ENCODE measurements around the gene PHAF1. TPM values are rescaled to one million over a fixed set of nuclear protein-coding genes. Genes with fewer than 3 reads are reported as not detected.

Gene PHAF1
- total RNA-seq, 1 experiment from 2014 or later: 15.4 TPM

DNA sequence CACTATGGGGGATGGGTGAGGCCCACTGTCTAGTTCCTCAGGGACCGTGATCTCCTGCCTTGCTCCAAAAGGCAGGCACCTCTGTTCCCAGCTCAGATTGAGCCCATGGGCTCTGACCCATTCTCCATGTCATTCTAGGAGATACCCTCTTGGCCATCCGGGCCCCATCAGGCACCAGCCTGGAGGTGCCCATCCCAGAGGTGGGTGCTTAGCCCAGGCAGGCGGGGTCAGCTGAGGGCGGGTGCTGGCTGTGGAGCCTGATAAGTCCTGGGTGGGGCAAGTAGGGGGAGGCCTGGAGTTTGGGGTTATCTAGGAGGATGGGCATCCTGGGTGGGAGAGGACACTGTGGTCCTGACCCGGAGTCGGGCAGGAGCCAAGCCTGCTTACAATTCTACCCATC, 84.5 kb downstream of the PHAF1 start:
- no peak for DNase-seq (ENCODE audit: low spot score)

DNA sequence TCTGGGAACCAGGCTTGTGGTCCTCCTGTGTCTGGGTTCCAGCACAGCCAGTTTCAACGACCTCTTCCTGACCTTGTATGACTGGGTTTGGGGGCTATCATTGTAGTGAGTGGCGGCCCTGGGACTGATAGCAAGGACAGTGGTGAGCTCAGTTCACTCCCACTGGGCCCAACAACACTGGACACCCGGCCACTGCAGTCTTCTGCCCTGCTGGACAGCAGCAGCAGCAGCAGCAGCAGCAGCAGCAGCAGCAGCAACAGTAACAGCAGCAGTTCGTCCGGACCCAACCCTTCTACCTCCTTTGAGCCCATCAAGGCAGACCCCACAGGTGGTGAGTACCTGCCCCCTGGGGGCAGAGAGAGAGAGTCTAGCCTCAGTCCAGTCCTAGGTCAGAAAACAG, 85.9 kb downstream of the PHAF1 start:
- DNase-seq (ENCODE audit: low spot score): no peak

GRCh38 chr16:67196881-67197280, 87.1 kb downstream of the PHAF1 start:
- no peak for DNase-seq (ENCODE audit: low spot score)

GRCh38 chr16:67197704-67198103, 88.0 kb downstream of the PHAF1 start:
- DNase-seq (ENCODE audit: low spot score): no peak

Other genes with a start within 250 kb of the PHAF1 start
- gene PDP2, start 229.4 kb upstream of the PHAF1 start, total RNA-seq (2014; rRNA removed; shearing (Covaris generic)): 2.8 and 5.3 TPM in 2 replicates
- not detected in 2 replicates for gene CDH16, start 191.1 kb upstream of the PHAF1 start, total RNA-seq (2014; rRNA removed; shearing (Covaris generic))
- 0.08 and 1.7 TPM in 2 replicates for gene RRAD, start 184.4 kb upstream of the PHAF1 start, total RNA-seq (2014; rRNA removed; shearing (Covaris generic))
- 242 and 281 TPM in 2 replicates for gene CIAO2B, start 175.5 kb upstream of the PHAF1 start, total RNA-seq (2014; rRNA removed; shearing (Covaris generic))
- gene CES2, start 174.4 kb upstream of the PHAF1 start, total RNA-seq (2014; rRNA removed; shearing (Covaris generic)): 47.6 and 54.3 TPM in 2 replicates
- gene CES3, start 148.7 kb upstream of the PHAF1 start, total RNA-seq (2014; rRNA removed; shearing (Covaris generic)): 1.3 and 3.4 TPM in 2 replicates
- gene CES4A, start 121.4 kb upstream of the PHAF1 start, total RNA-seq (2014; rRNA removed; shearing (Covaris generic)): 3.0 and 5.5 TPM in 2 replicates
- gene CBFB, start 80.8 kb upstream of the PHAF1 start, total RNA-seq (2014; rRNA removed; shearing (Covaris generic)): 98.9 and 115 TPM in 2 replicates
- 10.7 and 13.5 TPM in 2 replicates for gene B3GNT9, start 41.1 kb downstream of the PHAF1 start, total RNA-seq (2014; rRNA removed; shearing (Covaris generic))
- gene TRADD, start 50.0 kb downstream of the PHAF1 start, total RNA-seq (2014; rRNA removed; shearing (Covaris generic)): 33.6 and 35.4 TPM in 2 replicates
- 27.7 and 34.6 TPM in 2 replicates for gene FBXL8, start 50.0 kb downstream of the PHAF1 start, total RNA-seq (2014; rRNA removed; shearing (Covaris generic))
- 42.1 and 44.2 TPM in 2 replicates for gene HSF4, start 54.8 kb downstream of the PHAF1 start, total RNA-seq (2014; rRNA removed; shearing (Covaris generic))
- 95.1 and 97.0 TPM in 2 replicates for gene NOL3, start 60.6 kb downstream of the PHAF1 start, total RNA-seq (2014; rRNA removed; shearing (Covaris generic))
- 41.4 and 41.7 TPM in 2 replicates for gene MATCAP1, start 74.0 kb downstream of the PHAF1 start, total RNA-seq (2014; rRNA removed; shearing (Covaris generic))
- 0.29 and 0.74 TPM in 2 replicates for gene EXOC3L1, start 80.2 kb downstream of the PHAF1 start, total RNA-seq (2014; rRNA removed; shearing (Covaris generic))
- 156 and 171 TPM in 2 replicates for gene E2F4, start 82.2 kb downstream of the PHAF1 start, total RNA-seq (2014; rRNA removed; shearing (Covaris generic))
- 55.2 and 57.4 TPM in 2 replicates for gene ELMO3, start 89.2 kb downstream of the PHAF1 start, total RNA-seq (2014; rRNA removed; shearing (Covaris generic))
- 61.2 and 67.8 TPM in 2 replicates for gene TMEM208, start 117.2 kb downstream of the PHAF1 start, total RNA-seq (2014; rRNA removed; shearing (Covaris generic))
- 49.5 and 57.7 TPM in 2 replicates for gene FHOD1, start 137.5 kb downstream of the PHAF1 start, total RNA-seq (2014; rRNA removed; shearing (Covaris generic))
- gene SLC9A5, start 139.0 kb downstream of the PHAF1 start, total RNA-seq (2014; rRNA removed; shearing (Covaris generic)): 2.2 and 2.7 TPM in 2 replicates
- gene PLEKHG4, start 169.6 kb downstream of the PHAF1 start, total RNA-seq (2014; rRNA removed; shearing (Covaris generic)): 69.5 and 71.3 TPM in 2 replicates
- not detected in 2 replicates for gene KCTD19, start 216.8 kb downstream of the PHAF1 start, total RNA-seq (2014; rRNA removed; shearing (Covaris generic))
- gene LRRC36, start 216.9 kb downstream of the PHAF1 start, total RNA-seq (2014; rRNA removed; shearing (Covaris generic)): 0.46 TPM in 1 of 2 replicates, not detected in the other

Data from HT-29 (cell line).